Retinal pigment epithelial cell (primary cell): ENCODE results near the gene GATAD2A.
A peak's percentile ranks its signal among the peaks of the same experiment; 100 is the strongest.

Experiments used
- DNase-seq: peaks from one replicate; pipeline ENCODE4 v3.0.0-alpha.2; 2010; ENCODE audit warnings: low read depth
- H3K4me3 ChIP-seq: 2 replicates; pipeline ENCODE4 v1.5.1; 2011; ENCODE audit warnings: mild to moderate bottlenecking, low read length, control low read depth, moderate library complexity
- CTCF ChIP-seq: conservative IDR thresholded peaks from 2 replicates; pipeline ENCODE4 v1.5.1; 2011; ENCODE audit warnings: low read depth, low read length, control low read depth, inconsistent platforms

Gene GATAD2A

GRCh38 chr19:19404879-19405860 lies at the start of gene GATAD2A:
Gene GATAD2A, plus strand, starts transcription at chr19:19405675. Its CDS starts 59,671 bp downstream, at chr19:19465346.
- H3K4me3 ChIP-seq: peak within 1 kb of the TSS; percentile 73
- peak; percentile 25 for TF ChIP-seq CTCF
- peak; percentile 72 for DNase-seq

GRCh38 chr19:19356500-19356899 lies 49.0 kb upstream of the GATAD2A start:
- H3K4me3 ChIP-seq: no peak overlapping the region
- DNase-seq: no peak
- no peak for TF ChIP-seq CTCF

- no peak for TF ChIP-seq CTCF
- DNase-seq: no peak
- no peak overlapping the region for H3K4me3 ChIP-seq
Observed at GRCh38 chr19:19356901-19357566, 48.4 kb upstream of the GATAD2A start.

- peak; percentile 84 for TF ChIP-seq CTCF
- H3K4me3 ChIP-seq: no peak overlapping the region
- no peak for DNase-seq
Observed at GRCh38 chr19:19361075-19361594, 44.3 kb upstream of the GATAD2A start.

- DNase-seq: no peak
- no peak for TF ChIP-seq CTCF
- H3K4me3 ChIP-seq: no peak overlapping the region
Observed at GRCh38 chr19:19362075-19362474, 43.4 kb upstream of the GATAD2A start.

GRCh38 chr19:19366434-19367396 lies 38.8 kb upstream of the GATAD2A start:
- no peak overlapping the region for H3K4me3 ChIP-seq
- DNase-seq: no peak
- TF ChIP-seq CTCF: peak; percentile 99
